AG10803 (cell line): ENCODE data around the gene C12orf54.

Source experiments
- DNase-seq: peaks from one replicate; pipeline ENCODE4 v3.0.0; 2010; ENCODE audit warnings: low read depth
- H3K4me3 ChIP-seq: 2 replicates; pipeline ENCODE4 v1.5.1; 2011; ENCODE audit warnings: mild to moderate bottlenecking, low read length, control low read depth
- TF ChIP-seq, protein P1 (sequence below): conservative IDR thresholded peaks from 2 replicates; pipeline ENCODE4 v1.5.1; 2011; ENCODE audit warnings: mild to moderate bottlenecking, low read length, control low read depth, inconsistent platforms

Gene C12orf54

DNA sequence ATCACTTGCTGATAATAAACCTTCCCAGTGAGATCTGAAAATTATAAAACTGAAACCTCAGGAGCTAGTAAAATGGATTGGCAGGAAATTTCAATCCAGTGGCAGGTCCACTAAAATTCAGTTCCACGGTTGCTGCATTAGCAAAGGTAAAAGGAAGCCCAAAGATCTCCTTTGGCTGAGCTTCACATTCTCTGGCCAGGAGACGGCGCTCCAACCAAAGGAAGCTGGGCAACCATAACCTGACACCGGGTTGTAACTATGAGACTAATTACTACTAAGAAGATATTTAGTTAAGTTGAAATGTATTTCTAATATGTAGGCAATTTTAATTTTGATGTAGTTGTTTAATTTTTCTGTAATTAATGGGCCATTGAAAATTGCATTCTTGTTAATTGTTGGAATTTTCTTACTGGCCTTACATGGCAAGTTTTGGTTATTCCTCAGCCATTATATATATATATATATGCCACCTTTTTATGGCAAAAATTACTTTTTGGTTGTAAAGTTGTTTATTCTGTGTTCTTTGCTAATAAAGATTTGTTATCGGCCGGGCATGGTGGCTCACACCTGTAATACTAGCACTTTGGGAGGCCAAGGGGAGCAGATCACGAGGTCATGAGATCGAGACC is 60.1 kb downstream of the C12orf54 start:
- peak; percentile 11 for DNase-seq
- TF ChIP-seq, protein P1, sequence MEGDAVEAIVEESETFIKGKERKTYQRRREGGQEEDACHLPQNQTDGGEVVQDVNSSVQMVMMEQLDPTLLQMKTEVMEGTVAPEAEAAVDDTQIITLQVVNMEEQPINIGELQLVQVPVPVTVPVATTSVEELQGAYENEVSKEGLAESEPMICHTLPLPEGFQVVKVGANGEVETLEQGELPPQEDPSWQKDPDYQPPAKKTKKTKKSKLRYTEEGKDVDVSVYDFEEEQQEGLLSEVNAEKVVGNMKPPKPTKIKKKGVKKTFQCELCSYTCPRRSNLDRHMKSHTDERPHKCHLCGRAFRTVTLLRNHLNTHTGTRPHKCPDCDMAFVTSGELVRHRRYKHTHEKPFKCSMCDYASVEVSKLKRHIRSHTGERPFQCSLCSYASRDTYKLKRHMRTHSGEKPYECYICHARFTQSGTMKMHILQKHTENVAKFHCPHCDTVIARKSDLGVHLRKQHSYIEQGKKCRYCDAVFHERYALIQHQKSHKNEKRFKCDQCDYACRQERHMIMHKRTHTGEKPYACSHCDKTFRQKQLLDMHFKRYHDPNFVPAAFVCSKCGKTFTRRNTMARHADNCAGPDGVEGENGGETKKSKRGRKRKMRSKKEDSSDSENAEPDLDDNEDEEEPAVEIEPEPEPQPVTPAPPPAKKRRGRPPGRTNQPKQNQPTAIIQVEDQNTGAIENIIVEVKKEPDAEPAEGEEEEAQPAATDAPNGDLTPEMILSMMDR: peak; percentile 70
- no peak overlapping the region for H3K4me3 ChIP-seq

DNA sequence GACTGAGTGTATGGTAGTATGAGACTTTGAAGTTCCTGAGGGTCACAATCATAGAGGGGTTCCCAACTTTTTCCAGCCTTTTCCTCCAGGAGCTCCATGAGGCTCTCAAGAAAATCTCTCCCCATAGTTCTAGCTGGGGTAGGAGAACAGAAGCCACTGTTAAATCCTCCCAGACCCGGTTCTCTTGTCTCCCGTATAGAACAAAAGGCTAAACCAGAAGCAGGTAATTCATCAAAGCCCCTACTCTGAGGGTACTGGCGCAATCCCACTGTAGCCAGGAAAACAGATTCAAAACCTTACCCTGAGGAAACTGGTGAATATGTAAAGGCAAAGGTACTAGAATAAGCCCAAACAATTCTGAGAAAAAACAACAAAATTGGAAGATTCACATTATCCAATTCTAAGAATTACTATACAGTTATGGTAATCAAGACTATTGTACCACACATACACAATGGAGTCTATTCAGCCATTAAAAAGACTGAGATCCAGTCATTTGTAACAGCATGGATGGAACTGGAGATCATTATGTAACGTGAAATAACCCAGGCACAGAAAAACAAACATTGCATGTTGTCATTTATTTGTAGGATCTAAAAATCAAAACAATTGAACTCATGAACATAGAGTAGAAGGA is 63.7 kb downstream of the C12orf54 start:
- TF ChIP-seq, protein P1: no peak
- no peak for DNase-seq
- H3K4me3 ChIP-seq: no peak overlapping the region
